GM23248 (cell line): Measurements from ENCODE around the gene IPO11.

Experiments
- EZH2 ChIP-seq: fragments of 200-600 bp; sonication (generic); IDR thresholded peaks from 2 replicates; pipeline ENCODE4 v1.6.1; 2018; ENCODE audit warnings: antibody characterized with exemption, mild to moderate bottlenecking; ENCODE audit not compliant: insufficient read depth, poor library complexity, severe bottlenecking
- EZH2phosphoT487 ChIP-seq: fragments of 200-600 bp; sonication (generic); IDR thresholded peaks from 2 replicates; pipeline ENCODE4 v1.6.1; 2018; ENCODE audit warnings: antibody characterized with exemption, moderate library complexity, mild to moderate bottlenecking, low read depth; ENCODE audit not compliant: insufficient read depth

DNA sequence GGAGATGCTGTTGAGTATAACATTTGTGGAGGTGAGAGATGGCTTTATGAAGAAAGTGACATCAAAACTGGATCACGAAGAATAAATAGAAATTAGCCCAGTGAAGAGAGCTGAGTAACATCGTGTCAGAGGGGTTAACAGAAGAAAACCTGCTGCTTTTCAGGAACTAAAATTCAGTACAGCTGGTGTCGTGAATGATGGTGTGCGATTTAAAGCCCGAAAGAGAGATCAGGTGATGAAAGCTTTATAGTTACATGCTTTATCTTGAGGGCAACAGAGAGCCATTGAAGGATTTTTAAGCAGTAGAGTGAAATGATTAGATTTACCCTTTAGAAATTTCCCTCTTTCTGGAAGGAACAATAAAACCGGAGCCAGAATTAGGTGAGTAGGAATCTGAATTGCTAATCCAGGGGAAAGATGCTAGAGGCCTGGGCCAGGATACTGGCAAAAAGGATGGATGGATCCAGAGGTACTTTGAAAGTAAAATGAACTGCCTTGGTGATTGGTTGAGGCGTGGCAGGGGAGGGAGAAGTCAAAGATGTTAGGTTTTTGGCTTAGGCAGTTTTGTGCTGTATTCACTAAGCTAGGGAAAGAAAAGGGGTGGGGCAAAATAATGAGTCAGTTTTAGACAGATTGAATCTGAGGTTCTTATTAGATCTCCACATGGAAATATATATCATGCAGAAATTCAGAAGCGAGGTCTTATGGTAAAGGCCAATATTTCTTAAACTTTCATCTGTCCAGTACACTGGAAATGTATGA, 169.5 kb downstream of the IPO11 start:
- TF ChIP-seq EZH2, result no peak
- TF ChIP-seq EZH2phosphoT487, result no peak
